ENCODE results near the gene SYNDIG1L.

DNA sequence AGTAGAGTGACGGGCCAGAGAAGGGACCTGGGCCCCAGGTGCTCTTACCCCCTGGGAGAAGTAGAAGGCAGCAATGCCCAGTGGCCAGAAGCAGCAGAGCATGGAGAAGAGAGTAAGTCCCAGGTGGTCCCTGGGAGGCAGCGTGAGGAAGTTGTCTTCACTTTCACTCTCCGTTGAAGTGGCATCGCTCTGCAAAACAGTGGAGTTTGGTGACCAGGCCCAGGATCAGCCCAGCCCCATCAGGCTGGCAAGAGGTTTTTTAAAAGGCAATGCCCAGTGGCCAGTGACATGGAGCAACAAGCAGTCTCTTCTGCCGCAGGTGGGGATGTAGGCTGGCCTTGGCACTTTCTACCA is 18.2 kb downstream of the SYNDIG1L start:
- TF ChIP-seq, protein P1, sequence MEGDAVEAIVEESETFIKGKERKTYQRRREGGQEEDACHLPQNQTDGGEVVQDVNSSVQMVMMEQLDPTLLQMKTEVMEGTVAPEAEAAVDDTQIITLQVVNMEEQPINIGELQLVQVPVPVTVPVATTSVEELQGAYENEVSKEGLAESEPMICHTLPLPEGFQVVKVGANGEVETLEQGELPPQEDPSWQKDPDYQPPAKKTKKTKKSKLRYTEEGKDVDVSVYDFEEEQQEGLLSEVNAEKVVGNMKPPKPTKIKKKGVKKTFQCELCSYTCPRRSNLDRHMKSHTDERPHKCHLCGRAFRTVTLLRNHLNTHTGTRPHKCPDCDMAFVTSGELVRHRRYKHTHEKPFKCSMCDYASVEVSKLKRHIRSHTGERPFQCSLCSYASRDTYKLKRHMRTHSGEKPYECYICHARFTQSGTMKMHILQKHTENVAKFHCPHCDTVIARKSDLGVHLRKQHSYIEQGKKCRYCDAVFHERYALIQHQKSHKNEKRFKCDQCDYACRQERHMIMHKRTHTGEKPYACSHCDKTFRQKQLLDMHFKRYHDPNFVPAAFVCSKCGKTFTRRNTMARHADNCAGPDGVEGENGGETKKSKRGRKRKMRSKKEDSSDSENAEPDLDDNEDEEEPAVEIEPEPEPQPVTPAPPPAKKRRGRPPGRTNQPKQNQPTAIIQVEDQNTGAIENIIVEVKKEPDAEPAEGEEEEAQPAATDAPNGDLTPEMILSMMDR (IDR thresholded peaks at IDR 0.05; ENCODE audit: insufficient read depth, low read length, poor library complexity, severe bottlenecking), result no peak
- no peak for TF ChIP-seq EZH2phosphoT487 (conservative IDR thresholded peaks at IDR 0.05; ENCODE audit: low read length)

All from SU-DHL-6 (cell line).